GM23248 (cell line): Measurements from ENCODE around the gene TWF2. TPM values are rescaled to one million over a fixed set of nuclear protein-coding genes. Genes with fewer than 3 reads are reported as not detected.
A peak's percentile ranks its signal among the peaks of the same experiment; 100 is the strongest.

ENCODE experiments used
- DNase-seq: peaks from one replicate; pipeline ENCODE4 v3.0.0-alpha.2; 2015
- H2AFZ ChIP-seq: fragments of 200-600 bp; sonication (generic); 2 replicates; pipeline ENCODE4 v1.6.1; 2016; ENCODE audit warnings: antibody characterized with exemption
- H3F3A ChIP-seq: fragments of 200-600 bp; sonication (generic); 2 replicates; pipeline ENCODE4 v1.6.1; 2016; ENCODE audit warnings: mild to moderate bottlenecking, antibody characterized with exemption, mixed run types; ENCODE audit not compliant: insufficient read depth
- H3K27ac ChIP-seq: fragments of 200-600 bp; sonication (generic); 2 replicates; pipeline ENCODE4 v1.5.1; 2016; ENCODE audit warnings: mild to moderate bottlenecking
- H3K27me3 ChIP-seq: fragments of 200-600 bp; sonication (generic); replicated peaks from 2 replicates; pipeline ENCODE4 v1.6.1; 2016; ENCODE audit warnings: mild to moderate bottlenecking; ENCODE audit not compliant: insufficient read depth
- H3K36me3 ChIP-seq: fragments of 200-600 bp; sonication (generic); 2 replicates; pipeline ENCODE4 v1.6.1; 2016; ENCODE audit warnings: low read depth, mild to moderate bottlenecking
- H3K4me1 ChIP-seq: fragments of 200-600 bp; sonication (generic); 2 replicates; pipeline ENCODE4 v1.6.1; 2016; ENCODE audit warnings: mild to moderate bottlenecking; ENCODE audit not compliant: insufficient read depth
- H3K4me2 ChIP-seq: fragments of 200-600 bp; sonication (generic); one replicate; pipeline ENCODE4 v1.6.1; 2016; ENCODE audit warnings: mild to moderate bottlenecking; ENCODE audit not compliant: unreplicated experiment
- H3K4me3 ChIP-seq: fragments of 200-600 bp; sonication (generic); 2 replicates; pipeline ENCODE4 v1.5.1; 2016; ENCODE audit warnings: mild to moderate bottlenecking
- H3K79me2 ChIP-seq: fragments of 200-600 bp; sonication (generic); 2 replicates; pipeline ENCODE4 v1.6.1; 2016; ENCODE audit warnings: mild to moderate bottlenecking; ENCODE audit not compliant: insufficient read depth
- H3K9ac ChIP-seq: fragments of 200-600 bp; sonication (generic); 2 replicates; pipeline ENCODE4 v1.6.1; 2016; ENCODE audit warnings: mild to moderate bottlenecking
- H3K9me2 ChIP-seq: fragments of 200-600 bp; sonication (generic); 2 replicates; pipeline ENCODE4 v1.6.1; 2016; ENCODE audit warnings: mixed run types, mild to moderate bottlenecking, moderate library complexity; ENCODE audit not compliant: insufficient read depth
- H3K9me3 ChIP-seq: fragments of 200-600 bp; sonication (generic); one replicate; pipeline ENCODE4 v1.6.1; 2017; ENCODE audit warnings: low read depth
- H4K20me1 ChIP-seq: fragments of 200-600 bp; sonication (generic); 2 replicates; pipeline ENCODE4 v1.6.0; 2016; ENCODE audit not compliant: insufficient read depth
- EZH2 ChIP-seq: fragments of 200-600 bp; sonication (generic); IDR thresholded peaks from 2 replicates; pipeline ENCODE4 v1.6.1; 2018; ENCODE audit warnings: antibody characterized with exemption, mild to moderate bottlenecking; ENCODE audit not compliant: insufficient read depth, poor library complexity, severe bottlenecking
- EZH2phosphoT487 ChIP-seq: fragments of 200-600 bp; sonication (generic); IDR thresholded peaks from 2 replicates; pipeline ENCODE4 v1.6.1; 2018; ENCODE audit warnings: antibody characterized with exemption, moderate library complexity, mild to moderate bottlenecking, low read depth; ENCODE audit not compliant: insufficient read depth
- WGBS, 2 experiments: methylation state at CpG; one replicate each; pipeline ENCODE4 v1.1.6; 2015 to 2017; ENCODE audit warnings: low lambda C conversion rate in 2 of 2, low coverage in 1 of 2; ENCODE audit errors: missing lambda C conversion rate in 2 of 2; 5-methylcytosine and 5-hydroxymethylcytosine counted together
- in situ Hi-C: fragments of 300-500 bp; cut with MboI; formaldehyde crosslinking; loops from 2 replicates; pipeline ENCODE4 v1.15.0; 2020
- polyA plus RNA-seq: library from polyadenylated mRNA; unstranded; fragments of >200 nt; fragmentation: Nextera tagmentation; extraction: Ambion mirVana; gene quantifications from 2 replicates; pipeline ENCODE4 v1.2.1, GENCODE V29; 2016
- total RNA-seq: library from RNA; depleted of rRNA; stranded (reverse); fragments of >200 nt; shearing (Covaris generic); gene quantifications from 2 replicates; pipeline ENCODE4 v1.2.3, GENCODE V29; 2014

Gene TWF2
- total and polyA plus RNA-seq, 2 experiments from 2014 or later: 95.1 to 137 TPM

DNA sequence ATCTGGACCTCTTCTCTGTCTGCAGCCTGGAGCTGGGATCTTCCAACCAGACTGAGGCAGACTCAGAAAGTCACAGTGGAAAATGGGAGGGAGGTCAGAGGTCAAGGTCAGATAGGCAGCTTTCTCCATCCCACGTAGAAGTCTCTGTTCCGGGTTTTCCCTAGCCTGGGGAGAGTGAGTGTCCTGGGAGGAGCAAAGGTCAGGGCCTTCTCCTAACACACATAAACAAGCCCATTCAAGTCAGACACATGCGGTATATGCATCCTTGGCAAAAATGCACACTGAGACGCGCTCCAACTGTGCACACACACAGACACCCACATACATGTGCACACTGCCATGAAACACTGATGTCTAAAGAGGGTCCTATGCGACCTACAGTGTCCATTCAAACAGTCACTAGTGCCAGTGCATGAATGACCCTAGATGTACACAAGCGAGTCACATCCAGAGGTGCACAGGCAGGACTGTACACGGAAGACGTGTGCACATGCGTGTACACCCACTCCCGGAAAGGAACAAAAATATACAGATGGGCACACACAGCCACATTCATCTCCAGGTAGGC is 681 bp downstream of the TWF2 start:
- TF ChIP-seq EZH2phosphoT487 (no peak), EZH2 (no peak)
- H3K9me3 ChIP-seq: no peaks in the 10 kb centered on the region
- WGBS, 2 experiments: 4 to 5% methylated on average over 11 of the region's 11 CpGs
- no peaks in the 10 kb centered on the region for H4K20me1 ChIP-seq
- peak overlapping the region; percentile 87 for H3K4me2 ChIP-seq
- peak overlapping the region; percentile 80 for H3K4me3 ChIP-seq
- no peaks in the 10 kb centered on the region for H3K36me3 ChIP-seq
- in situ Hi-C loops: loop anchor here (10.0 kb wide), 1 partner anchor 107 kb away; no protein-coding TSS in a partner anchor
- peak; percentile 54 for DNase-seq
- peaks cover 56% of the 10 kb centered on the region for H3K79me2 ChIP-seq
- H3K4me1 ChIP-seq: peaks cover 32% of the 10 kb centered on the region
- H3K27me3 ChIP-seq: no peaks in the 10 kb centered on the region
- H3F3A ChIP-seq: peaks cover 33% of the 10 kb centered on the region
- H3K27ac ChIP-seq: peak overlapping the region; percentile 100
- peak overlapping the region; percentile 85 for H2AFZ ChIP-seq
- no peaks in the 10 kb centered on the region for H3K9me2 ChIP-seq
- H3K9ac ChIP-seq: peak overlapping the region; percentile 93

DNA sequence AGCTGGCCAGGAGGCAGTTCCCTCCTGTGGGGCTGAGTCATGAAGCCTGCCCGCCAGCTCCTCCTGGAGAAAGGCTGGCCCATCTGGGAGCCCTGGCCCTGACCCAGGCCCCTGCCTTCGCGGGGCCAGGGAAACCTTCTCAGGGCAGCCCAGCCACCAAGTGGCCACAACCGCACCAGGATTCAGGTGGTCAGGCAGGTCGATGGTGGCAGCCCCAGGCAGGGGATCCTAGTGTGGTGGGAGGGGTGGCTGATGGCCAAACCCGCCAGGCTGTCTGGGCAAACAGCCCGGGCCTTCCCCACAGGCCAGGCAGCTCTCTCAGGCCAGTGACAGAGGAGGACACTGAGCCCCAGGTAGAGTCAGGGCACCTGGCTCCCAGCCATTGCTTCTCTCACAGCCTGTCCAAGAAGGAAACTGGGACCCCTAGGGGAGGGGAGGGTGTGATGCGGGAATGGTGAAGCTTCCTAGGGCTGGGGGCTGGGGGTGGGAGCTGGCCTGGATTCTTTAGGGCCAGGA is 1.2 kb downstream of the TWF2 start:
- 1 to 3% methylated on average over 8 of the region's 8 CpGs for WGBS, 2 experiments
- peaks cover 33% of the 10 kb centered on the region for H3F3A ChIP-seq
- no peaks in the 10 kb centered on the region for H3K9me2 ChIP-seq
- TF ChIP-seq EZH2: no peak
- no peak for TF ChIP-seq EZH2phosphoT487
- no peaks in the 10 kb centered on the region for H4K20me1 ChIP-seq
- H3K4me3 ChIP-seq: peak overlapping the region; percentile 80
- H3K9ac ChIP-seq: peak overlapping the region; percentile 93
- no peak overlapping the region for H2AFZ ChIP-seq
- in situ Hi-C loops: loop anchor here (10.0 kb wide), 1 partner anchor 107 kb away; no protein-coding TSS in a partner anchor
- peaks cover 32% of the 10 kb centered on the region for H3K4me1 ChIP-seq
- H3K79me2 ChIP-seq: peaks cover 62% of the 10 kb centered on the region
- peak overlapping the region; percentile 100 for H3K27ac ChIP-seq
- peak; percentile 98 for DNase-seq
- no peaks in the 10 kb centered on the region for H3K9me3 ChIP-seq
- peak overlapping the region; percentile 87 for H3K4me2 ChIP-seq
- no peaks in the 10 kb centered on the region for H3K27me3 ChIP-seq
- no peaks in the 10 kb centered on the region for H3K36me3 ChIP-seq

DNA sequence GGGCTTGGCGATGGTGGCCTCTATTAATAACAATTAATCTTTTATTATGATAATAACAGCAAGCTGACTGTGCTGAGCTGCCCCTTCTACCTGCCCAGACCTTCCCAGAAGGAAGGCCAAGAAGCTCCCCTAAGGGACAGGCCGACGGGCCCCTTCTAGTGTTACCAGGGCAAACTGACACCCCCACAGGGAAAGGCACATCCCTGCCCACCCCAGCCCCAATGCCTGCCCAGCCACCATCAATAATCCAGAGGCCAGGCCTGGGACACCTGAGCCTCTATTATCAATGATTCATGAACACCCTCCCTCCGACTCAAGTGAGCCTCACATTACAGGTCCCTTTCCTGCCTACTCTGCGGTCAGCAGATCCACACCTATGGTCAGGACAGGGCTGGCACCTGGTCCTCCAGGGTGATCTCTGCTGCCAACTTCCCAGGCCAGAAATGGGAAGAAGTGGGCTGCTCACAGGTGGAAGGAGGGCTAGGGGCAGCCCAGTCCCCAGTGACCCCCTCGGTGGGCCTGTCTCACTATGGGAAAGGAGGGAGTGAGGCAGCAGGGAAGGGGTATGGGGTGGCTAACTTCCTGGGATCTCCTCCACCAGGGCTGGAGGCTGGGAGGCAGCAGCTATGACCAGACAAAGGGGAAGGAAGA is 1.8 kb downstream of the TWF2 start:
- H3K27ac ChIP-seq: peak overlapping the region; percentile 100
- no peaks in the 10 kb centered on the region for H3K9me2 ChIP-seq
- H3K27me3 ChIP-seq: no peaks in the 10 kb centered on the region
- H3K4me1 ChIP-seq: peaks cover 32% of the 10 kb centered on the region
- H3K36me3 ChIP-seq: no peaks in the 10 kb centered on the region
- no peaks in the 10 kb centered on the region for H3K9me3 ChIP-seq
- TF ChIP-seq EZH2 (no peak), EZH2phosphoT487 (no peak)
- H3K9ac ChIP-seq: peak overlapping the region; percentile 71
- H4K20me1 ChIP-seq: no peaks in the 10 kb centered on the region
- no peak for DNase-seq
- H3K79me2 ChIP-seq: peaks cover 68% of the 10 kb centered on the region
- H2AFZ ChIP-seq: no peak overlapping the region
- peak overlapping the region; percentile 80 for H3K4me2 ChIP-seq
- in situ Hi-C loops: loop anchor here (10.0 kb wide), 1 partner anchor 108 kb away; no protein-coding TSS in a partner anchor
- 45 to 46% methylated on average over 6 of the region's 6 CpGs for WGBS, 2 experiments
- H3K4me3 ChIP-seq: peak overlapping the region; percentile 80
- H3F3A ChIP-seq: peaks cover 33% of the 10 kb centered on the region

DNA sequence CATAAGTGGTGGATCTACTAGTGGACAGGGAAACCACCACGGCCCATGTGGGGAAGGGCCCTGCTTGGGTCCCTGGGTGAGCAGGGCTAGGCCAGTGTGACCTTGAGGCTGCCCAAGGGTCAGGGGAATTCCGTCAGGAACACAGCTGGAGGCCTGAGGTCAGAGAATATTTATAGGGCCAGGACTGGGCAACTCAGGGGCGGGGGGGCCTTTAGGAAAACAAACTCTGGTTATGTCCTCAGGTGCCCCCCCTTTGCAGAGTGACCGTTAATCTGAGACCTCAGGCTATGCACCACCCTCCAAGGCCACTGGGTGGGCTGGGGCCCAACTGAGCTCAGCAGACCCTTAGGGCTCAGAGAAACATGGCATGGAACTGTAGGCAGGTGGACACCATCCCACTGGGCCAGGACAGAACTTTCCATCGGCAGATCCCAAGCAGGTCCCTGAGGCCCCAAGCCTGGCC is 2.5 kb downstream of the TWF2 start:
- H3F3A ChIP-seq: peaks cover 29% of the 10 kb centered on the region
- peak overlapping the region; percentile 80; the same call in 1 of the 2 replicates for H3K4me3 ChIP-seq
- H3K9ac ChIP-seq: peak overlapping the region; percentile 71; the same call in 1 of the 2 replicates
- no peak overlapping the region for H2AFZ ChIP-seq
- peaks cover 74% of the 10 kb centered on the region for H3K79me2 ChIP-seq
- peak overlapping the region; percentile 100; the same call in 1 of the 2 replicates for H3K27ac ChIP-seq
- H3K9me3 ChIP-seq: no peaks in the 10 kb centered on the region
- in situ Hi-C loops: loop anchor here (10.0 kb wide), 1 partner anchor 108 kb away; no protein-coding TSS in a partner anchor
- peak overlapping the region; percentile 80 for H3K4me2 ChIP-seq
- TF ChIP-seq EZH2: no peak
- no peaks in the 10 kb centered on the region for H3K27me3 ChIP-seq
- no peaks in the 10 kb centered on the region for H3K36me3 ChIP-seq
- no peaks in the 10 kb centered on the region for H3K9me2 ChIP-seq
- peaks cover 32% of the 10 kb centered on the region for H3K4me1 ChIP-seq
- no peak for DNase-seq
- H4K20me1 ChIP-seq: no peaks in the 10 kb centered on the region
- WGBS, 2 experiments: 83 to 86% methylated on average over 5 of the region's 5 CpGs
